Stimulated activated CD8-positive, alpha-beta memory T cell treated with anti-CD3 and anti-CD28 coated beads, Interleukin-4, amount 100 ng/mL, for 4 hours (primary cell): ENCODE measurements around the gene RNF5.
A peak's percentile ranks its signal among the peaks of the same experiment; 100 is the strongest.
"Not testable (repeated sequence)": the region's sequence is repeated elsewhere in the genome, so short reads cannot be mapped to it uniquely, and the experiment has no call there.

ENCODE experiments used
- DNase-seq, 2 donors: peaks; one replicate each; pipeline ENCODE4 v3.0.0-alpha.2; 2020; ENCODE audit warnings: low read depth in 2 of 2, low spot score in 1 of 2

RNF5 gene

DNA sequence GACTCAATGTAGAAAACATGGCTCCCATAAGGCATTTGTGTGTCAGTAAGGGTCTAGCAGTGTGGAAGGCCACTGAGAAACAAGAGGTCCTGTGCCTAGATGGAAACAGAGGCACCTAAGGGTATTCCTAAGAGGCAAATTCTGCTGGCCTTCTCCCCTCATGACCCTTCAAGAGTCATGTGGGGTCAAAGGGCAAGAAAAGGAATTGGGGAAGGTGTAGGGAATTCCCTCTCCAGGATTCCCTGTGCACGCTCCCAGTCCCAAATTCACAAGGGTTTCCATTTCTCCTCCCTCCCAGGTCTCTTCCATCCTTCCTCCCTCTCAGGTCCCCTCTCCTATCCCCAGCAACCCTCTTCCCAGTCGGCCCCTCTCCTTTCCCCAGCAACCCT lies 2.9 kb upstream of the RNF5 start:
- no peak for DNase-seq

DNA sequence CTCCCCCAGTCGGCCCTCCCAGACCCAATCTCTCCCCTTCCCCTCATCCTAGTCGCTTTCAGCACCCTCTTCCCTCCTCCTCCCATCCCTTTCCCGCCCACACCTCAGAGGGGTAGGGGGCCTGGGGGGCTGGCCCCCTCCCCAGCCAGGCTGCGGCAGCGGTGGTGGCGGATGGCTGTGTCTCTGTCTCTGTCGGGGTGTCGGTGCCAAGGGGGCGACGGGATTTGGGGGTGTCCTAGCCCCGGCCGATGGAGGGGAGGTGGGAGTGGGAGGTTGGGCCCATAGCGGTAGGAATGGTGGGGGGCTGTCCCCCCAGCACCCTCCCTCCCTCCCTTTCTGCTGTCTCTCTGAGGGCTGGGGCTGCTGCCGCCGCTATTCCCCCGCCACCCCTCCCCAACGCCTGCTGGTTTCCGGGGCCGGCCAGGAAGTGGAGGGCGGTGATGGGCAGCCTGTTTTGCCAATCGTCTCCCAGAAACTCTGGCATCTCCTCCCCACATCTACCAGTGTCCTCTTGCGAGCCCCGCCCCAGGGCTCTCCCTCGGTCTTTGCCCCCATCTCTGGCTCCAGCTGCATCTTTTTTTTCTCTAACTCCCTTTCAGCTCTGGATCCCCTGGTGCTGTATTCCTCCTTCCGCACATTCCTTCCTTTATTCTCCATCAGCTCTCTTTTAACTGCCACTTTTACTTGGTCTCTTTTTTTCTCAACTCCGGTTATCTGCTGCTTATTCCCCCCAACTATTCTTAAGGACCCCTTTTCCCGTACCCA lies 2.3 kb upstream of the RNF5 start, which contains the start of gene AGPAT1:
AGPAT1 (minus strand) TSS at position 374 of the 765 bp plus-strand sequence. CDS start 4,588 bp downstream, outside the sequence.
- peak; percentile 93 to 95 for DNase-seq

DNA sequence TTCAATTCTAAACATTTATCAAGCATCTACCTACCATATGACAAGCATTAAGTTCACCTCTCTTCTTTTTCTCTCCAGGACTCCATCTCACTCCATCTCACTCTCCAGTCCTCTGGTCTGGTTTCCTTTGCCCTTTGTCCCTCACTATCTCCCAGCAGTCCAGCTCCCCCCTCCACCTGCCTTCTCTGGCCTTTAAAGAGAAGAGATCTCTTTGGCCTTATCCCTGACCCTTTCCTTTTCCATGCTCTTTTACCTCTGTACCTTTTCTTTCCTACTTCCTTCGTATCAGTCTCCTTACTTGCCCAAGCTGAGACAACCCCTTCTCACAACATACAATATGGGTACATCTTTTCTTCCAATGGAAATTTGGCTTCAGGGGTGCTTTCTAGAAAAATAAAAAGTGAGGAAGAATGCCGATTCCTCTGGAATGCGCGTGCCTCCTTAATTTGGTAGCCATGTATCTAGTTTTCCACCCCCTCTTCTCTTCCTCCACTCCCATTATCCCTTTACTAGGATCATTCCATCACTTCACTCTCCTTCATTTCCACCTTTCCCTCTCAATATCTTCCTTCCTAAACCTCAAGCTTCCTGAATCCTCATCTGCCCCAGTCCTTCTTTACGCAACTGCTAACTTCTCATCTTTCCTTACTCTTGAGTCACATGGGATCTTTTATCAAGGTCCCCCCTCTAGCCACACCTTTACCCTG lies 1.6 kb upstream of the RNF5 start:
- no peak for DNase-seq

DNA sequence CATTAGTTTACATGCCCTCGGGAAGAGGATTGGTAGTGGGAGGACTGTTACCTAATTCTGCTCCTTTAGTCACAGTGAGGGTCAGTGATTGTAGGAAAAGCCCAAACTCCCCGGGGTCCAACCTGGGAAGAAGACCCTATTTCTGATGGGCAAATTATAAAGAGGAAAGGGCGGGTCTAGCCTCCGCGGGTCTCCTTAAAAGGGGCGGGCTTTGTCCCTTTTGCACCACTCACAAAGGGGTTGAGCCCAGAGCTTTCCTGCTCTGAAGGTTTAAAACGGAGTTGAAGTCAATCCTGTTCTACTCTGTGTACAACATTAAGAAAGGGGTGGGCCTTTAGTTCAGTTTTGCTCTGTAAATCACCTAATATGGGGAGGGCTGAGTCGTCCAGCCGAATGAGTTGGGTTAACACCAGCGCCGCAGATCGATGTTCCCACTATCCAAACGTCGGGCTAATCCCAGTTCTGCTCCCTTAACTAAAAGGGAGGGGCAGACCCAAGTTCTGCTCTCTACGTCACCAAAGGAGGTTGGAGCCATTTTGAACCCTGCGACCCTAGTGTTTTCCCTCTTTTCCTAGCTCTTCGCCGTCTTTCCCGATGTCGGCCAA lies 920 bp upstream of the RNF5 start:
- no peak for DNase-seq

DNA sequence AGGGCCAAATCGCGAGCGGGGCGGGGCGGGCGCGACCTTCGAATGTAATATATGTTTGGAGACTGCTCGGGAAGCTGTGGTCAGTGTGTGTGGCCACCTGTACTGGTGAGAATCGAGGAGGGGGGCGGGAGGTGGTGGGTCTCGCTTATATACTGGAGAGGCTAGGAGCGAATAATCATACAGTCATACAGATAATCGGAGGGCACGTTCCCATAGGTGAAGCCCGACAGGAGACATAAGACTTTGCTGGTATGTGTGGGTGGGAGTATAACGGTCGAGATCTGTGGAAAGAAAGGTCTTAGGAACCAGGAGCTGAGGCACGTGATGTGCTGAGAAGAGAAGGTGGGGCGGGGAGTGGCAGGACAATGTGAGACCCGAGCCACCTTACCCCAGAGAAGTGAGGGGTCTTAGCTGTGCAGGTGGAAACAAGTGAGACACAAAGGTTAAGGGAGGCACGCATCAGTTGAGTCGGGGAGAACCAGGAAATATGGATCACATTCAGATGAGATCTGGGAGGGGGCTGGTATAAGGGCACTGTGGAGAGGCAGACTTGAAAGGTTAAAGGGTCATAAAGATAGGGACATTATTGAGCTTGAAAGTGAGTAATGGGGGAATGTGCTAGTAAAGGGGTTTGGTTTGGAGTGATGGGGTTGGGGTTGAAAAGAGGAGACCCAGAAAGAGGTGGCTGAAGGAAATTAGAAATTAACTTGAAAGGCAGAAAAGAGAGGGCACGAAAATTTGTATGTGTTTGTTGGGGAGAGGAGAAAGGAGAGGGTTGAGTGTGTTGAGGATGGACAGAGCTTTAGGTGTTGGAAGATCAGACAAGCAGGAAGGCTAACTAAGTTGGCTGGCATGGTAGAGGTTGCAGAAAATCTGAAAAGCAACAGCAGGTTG lies 589 bp downstream of the RNF5 start:
- no peak for DNase-seq

DNA sequence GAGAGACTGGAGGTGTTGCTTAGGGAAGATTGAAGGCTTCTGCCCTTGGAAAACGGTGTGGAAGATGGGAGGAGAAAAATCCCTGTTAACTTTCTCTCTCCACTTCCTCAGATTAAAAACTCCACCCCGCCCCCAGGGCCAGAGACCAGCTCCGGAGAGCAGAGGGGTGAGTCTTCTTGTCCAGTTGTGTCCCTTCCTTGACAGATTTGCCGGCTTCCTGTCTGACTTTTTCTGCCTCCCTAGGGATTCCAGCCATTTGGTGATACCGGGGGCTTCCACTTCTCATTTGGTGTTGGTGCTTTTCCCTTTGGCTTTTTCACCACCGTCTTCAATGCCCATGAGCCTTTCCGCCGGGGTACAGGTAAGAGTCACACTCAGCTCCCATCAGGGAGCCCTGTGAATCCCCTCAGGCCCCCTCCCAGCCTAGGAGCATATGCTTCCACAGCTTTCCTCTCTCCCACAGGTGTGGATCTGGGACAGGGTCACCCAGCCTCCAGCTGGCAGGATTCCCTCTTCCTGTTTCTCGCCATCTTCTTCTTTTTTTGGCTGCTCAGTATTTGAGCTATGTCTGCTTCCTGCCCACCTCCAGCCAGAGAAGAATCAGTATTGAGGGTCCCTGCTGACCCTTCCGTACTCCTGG lies 1.7 kb downstream of the RNF5 start:
- no peak for DNase-seq

DNA sequence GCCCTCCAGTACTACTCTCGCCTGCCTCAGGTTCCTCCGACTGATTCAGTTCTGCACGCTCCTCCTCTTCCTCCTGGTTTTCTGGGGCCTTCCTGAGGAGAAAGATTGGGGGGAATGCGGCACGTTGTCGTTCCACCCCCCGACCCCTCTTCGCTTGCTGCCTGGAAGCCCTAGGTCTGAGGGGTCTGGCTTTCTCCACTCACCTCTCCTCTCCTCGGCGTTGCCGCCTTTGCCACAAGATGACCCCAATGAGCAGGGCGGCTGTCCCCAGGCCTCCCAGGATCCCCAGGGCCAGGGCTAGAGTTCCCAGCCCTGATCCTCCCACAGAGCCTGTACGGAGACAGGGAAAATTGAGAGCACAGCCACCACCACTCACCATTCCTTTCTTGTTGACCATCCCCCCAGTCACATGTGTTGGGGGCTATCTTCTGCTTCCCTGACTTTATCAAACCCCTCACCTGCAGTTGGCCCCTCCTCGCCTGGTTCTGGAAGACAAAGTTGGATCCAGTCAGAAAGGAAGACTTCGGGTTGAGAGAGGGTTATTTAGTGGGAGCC lies 3.0 kb downstream of the RNF5 start:
- no peak for DNase-seq

DNA sequence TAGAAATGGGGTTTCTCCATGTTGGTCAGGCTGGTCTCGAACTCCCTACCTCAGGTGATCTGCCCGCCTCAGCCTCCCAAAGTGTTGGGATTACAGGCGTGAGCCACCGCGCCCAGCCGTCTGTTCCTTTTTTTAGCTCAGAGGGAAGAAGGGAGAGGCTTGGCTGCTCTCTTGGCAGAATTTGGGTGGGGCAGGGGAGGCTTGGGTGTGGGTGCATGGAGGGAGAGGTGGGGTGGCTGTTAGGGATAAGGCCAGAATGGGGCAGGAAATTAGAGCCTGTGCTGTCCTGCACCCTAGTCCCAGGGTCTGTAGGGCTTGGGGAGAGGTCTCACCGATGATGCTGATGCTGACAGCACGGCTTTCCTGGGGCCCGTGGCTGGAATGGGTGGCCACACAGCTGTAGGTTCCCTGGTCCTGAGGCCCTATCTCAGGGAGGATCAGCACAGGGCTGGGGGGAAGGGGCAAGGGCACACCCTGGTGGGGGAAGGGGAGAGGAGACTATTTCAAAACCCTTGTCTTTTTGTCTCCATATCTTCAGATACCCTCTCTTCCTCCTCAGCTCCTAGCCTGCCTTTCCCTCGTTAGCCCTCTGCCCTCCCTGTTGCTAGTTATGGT lies 3.8 kb downstream of the RNF5 start:
- DNase-seq, result no peak

DNA sequence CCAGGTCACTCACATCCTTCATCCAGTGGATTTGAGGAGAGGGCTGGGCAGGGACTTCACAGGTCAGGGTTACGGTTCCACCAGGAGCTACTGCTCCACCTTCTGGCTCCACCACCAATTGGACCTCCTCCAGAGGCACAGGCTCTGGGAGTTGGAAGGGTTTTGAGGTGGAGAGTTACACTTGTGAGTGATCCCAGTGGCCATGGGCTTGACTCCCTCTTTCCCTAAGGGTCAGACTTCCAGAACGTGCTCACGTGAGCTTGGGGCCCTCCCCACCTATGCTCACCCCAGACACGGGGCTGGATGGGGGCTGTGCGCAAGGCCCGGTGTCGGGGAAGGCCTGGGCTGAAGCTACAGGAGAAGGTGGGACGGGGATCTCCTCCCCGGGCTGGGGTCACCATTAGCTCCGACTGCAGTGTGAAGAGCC lies 4.4 kb downstream of the RNF5 start:
- no peak for DNase-seq

DNA sequence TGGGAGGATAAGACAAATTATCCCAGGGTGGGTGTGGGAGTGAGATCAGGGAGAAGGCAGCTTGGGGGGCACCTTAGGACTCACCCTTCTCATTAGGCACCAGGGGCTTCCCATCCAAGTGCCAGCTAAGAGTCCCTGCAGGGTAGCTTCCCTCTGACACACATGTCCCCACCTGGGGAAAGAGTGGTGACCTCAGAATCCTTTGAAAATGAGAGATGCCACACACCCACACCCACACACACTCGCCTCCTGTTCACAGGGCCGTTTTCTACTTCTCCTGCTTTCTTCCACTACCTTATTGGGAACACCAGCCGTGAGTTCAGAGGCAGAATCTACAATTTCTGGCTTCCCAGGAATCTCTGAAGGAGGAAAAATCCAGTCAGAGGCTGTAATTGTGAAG lies 4.8 kb downstream of the RNF5 start:
- DNase-seq, result no peak

DNA sequence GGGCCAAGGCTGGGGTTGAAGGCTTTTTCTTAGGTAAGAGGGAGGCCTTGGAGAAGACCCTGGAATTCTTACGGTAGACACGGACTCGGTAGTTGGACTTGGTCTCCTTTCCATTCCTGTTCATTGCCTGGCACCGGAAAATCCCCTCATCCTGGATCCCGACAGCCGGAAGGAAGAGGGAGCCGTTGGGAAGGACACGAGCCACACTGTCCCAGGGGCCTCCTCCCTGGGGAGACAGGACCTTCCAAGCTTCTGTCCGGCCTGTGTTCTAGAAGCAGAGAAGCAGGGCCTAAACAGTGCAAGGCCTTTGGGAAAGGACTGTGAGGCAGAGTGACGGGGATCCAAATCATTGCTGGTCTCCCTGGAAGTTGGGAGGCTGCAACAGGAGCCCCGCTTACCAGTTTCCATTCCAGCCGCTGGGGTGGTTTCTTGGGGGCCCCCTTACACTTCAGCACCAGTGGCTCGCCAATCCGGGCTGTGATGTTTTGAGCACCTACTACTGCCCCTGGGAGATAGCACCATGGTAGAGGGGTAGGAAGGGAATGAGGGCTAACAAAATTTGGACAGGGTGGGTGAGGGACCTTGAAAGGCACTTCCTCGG lies 5.4 kb downstream of the RNF5 start:
- DNase-seq, result no peak

DNA sequence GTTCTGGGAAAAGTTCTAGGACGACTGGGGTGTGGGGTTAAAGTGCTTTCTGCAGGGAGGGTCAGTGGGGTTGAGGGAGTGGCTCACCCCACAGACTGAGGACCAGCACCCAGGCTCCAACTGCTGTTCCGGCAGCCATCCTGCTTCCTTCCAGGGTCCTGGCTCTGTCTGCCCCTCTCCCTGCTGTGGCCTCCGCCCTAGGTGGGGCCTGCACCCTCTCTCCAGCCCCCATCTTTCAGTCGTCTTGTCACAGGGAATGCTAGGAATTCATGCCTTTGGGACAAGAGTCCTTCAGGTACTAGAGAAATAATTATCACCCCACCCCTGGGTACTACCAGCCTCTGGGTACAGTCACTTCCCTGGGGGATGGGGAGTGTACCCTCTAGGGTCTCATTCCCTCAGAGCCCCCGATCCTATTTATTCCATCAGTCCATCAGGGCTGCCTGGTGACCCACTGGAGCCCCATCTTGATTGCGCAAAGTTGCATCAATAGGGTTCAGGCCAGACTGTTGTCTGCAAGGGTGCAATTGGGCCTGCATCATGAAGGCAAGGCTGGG lies 6.0 kb downstream of the RNF5 start, which contains the start of gene AGER:
AGER (minus strand) TSS at position 170 of the 557 bp plus-strand sequence; CDS start at position 139, 31 bp downstream.
- no peak for DNase-seq

DNA sequence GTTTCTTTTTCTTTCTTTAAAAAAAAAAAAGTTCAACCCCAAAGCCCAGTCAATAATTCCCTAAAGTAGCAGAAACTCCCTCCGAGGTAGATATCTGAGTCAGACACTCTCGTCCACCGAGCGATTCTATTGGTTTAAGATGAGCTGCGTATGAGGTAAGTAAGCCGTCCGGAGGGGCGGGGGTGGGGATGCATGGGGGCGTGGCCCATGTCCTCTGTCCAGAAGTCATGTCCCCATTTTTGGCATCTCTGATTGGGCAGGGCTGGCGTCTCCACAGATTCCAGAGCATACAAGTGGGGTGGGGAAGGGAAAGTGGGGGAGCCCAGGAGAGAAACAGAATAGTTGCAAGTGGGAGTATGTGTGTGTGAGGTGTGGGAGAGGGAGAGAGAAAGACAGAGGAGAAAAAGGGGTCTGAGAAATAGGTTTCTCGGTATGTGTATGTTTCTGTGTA lies 7.5 kb downstream of the RNF5 start:
- peak in 1 of 2 donors; percentile 27 for DNase-seq

DNA sequence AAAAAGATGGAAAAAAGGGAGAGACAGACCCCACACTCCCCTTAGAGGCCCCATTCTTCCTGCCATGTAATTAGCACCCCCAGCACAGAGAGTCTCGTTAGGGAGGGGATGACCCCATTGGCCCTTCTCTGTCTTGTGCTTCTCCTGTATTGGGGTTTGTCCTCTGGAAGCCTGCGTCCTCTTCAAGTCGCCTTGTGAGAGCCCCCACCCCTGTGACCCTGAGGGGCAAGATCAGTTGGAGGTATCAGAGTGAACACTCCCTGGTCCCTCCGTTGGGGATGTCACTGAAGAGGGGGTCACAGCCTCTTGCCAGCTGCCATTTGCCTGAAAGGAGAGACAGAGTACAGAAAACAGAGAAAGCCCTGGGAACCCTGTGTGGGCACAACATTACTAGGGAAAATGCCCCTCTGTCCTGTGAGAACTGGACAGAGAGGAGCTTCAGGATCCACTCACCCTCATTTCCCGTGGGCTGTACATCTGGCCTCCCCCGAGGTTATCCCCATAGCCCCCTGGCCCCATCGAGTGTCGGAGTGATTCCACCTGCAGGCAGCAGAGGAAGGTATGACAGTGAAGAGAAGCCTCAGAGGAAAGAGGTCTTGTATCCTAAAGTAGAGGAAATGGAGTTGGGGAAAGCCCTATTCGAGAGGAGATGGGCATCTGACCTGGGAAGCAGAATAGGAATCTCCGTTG lies 8.1 kb downstream of the RNF5 start:
- DNase-seq, result not testable (repeated sequence)

DNA sequence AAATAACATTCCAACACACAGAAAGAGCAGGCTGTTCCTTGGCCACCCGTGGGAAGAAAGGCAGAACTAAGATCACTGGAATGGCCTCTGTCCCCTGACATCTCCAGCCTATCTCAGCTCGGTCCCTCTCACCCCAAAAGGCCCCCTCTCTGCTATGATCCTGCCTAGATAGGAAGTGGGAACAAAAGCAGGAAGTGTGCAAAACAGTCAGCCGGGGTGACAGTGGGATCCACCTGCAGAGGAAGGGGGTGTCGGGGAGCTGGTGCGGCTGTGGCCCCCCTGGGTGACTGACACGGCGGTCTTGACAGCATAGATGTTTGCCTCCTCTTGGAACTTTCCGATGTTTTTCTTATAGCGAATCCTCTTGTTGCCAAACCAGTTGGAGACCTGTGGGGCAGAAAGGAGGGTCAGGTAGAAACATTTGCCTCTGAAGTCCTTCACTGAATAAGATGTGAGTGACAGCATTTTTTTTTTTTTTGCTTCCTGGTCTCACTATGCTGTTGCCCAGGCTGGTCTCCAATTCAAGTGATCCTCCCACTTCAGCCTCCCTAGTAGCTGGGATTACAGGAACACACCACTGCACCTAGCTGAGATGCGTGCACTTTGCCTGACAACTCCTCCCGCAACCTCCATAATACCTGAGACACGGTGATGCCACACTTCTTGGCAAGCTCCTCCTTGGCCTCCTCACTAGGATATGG lies 9.0 kb downstream of the RNF5 start:
- DNase-seq, result no peak

DNA sequence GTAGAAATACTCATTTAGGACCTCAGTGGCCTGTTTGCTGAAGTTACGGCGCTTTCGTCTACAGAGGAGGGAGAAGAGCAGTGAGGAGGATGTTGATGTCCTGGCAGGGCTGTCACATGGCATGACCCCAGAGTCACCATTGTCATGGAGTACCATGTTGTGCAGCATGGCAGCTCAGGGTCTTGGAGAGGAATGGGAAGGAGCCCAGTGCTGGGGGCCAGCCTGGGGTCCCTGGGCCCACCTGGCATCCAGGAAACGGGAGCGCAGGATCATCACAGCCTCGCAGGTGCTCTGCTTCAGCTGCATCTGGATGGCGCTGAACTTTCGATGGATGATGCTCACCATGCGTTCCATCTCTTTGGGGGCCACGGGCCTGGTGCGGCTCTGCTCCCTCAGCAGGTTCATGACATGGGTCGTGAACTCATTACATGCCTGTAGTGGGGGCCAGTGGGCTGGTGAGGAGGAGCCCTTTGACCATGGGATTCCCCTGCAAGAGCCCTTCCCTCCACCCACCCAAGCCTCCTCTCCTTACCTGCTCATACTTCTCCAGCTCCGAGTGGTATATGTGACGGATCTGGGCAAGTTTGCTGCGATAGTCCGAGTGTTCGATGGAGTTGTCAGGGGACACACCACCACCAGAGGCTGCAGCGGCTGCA lies 9.6 kb downstream of the RNF5 start:
- not testable (repeated sequence) for DNase-seq

DNA sequence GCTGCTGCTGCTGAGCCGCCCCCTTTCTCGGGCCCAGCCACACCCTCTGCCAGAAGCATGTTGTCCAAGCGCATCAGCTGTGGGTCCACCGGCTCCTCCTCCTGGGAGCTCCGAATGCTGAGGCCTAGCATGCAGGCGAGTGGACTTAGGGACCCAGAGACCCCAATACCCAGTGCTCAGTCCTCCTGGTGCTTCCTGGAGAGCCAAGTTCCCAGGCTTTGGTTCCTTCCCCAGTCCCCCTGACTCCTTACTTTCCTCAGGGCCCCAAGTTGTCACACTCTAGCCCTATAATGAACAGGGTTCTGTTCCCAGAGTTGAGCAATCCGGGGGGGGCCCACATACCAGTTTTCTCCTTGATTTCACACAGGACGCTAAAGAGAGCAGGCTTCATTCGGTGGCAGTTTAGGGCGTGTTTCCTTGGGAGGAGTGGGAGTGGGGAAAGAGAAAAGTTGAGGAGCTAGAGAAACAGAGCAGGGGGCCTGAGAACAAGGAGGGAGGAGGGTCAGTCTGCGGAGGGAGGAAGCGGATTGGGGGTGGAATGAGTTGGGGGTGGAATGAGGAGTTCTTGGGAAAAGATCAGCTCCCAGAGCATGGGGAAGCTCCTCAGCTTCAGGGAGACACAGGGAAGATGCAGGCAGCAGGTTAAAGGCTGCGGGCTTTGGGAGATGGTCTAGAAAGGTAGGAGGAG lies 10.3 kb downstream of the RNF5 start:
- no peak for DNase-seq
